Activated naive CD4-positive, alpha-beta T cell treated with anti-CD3 and anti-CD28 coated beads for 36 hours (primary cell): ENCODE measurements around the gene VDR. TPM values are rescaled to one million over a fixed set of nuclear protein-coding genes. Genes with fewer than 3 reads are reported as not detected.

ENCODE experiments used
- CTCF ChIA-PET: fragments of 350-600 bp; sonication (Branson Sonifier 250); formaldehyde crosslinking; loops from one replicate; lab custom pipeline; 2021; ENCODE audit warnings: antibody characterized with exemption; lab: Charles Lee
- DNase-seq: peaks from one replicate; pipeline ENCODE4 v3.0.0-alpha.2; 2020
- H3K27ac Mint-ChIP-seq: one replicate; pipeline ENCODE4 v1.8.0; 2021; ENCODE audit warnings: mild to moderate bottlenecking, mixed read lengths
- H3K27me3 Mint-ChIP-seq: one replicate; pipeline ENCODE4 v1.8.0; 2021; ENCODE audit warnings: low read depth, mixed read lengths
- H3K36me3 Mint-ChIP-seq: one replicate; pipeline ENCODE4 v1.8.0; 2021; ENCODE audit warnings: low read depth, mixed read lengths
- H3K4me1 Mint-ChIP-seq: one replicate; pipeline ENCODE4 v1.8.0; 2021; ENCODE audit warnings: low read depth, mixed read lengths
- H3K4me3 Mint-ChIP-seq: one replicate; pipeline ENCODE4 v1.8.0; 2021; ENCODE audit warnings: mild to moderate bottlenecking, moderate library complexity, mixed read lengths
- H3K9me3 Mint-ChIP-seq: one replicate; pipeline ENCODE4 v1.8.0; 2021; ENCODE audit warnings: mixed read lengths
- intact Hi-C: fragments of 100-400 bp; cut with micrococcal nuclease; formaldehyde crosslinking; loops from one replicate; pipeline ENCODE4 v1.15.1; 2023
- total RNA-seq, 2 experiments: library from RNA; stranded (reverse); gene quantifications; one replicate each; pipeline ENCODE4 v1.2.3, GENCODE V29; 2021

The VDR gene
- total RNA-seq, 2 experiments from 2014 or later = 56.4 to 57.7 TPM

DNA sequence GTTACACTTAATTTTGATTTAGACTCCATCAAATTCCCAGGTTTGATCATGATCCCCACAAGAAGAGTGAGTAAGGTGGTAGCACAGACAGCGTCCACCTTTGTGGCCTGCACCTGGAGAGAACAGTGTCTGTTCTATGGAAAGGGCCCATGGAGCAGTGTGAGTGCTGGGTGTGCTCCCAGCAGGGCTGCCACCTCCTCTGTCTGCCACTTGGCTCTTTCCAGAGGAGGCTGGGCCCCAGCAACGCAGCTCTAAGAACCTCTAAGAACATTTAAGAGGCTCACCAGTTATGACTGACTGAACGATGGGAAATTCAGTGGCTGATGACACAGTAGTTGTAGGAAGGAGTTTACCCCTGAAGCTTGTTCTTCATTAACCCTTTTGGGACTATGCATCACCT lies 17.3 kb downstream of the VDR start:
- CTCF ChIA-PET = interaction anchor here (1.4 to 5.5 kb wide), 4 partner anchors 9 to 71 kb away, joined by 3 to 50 read pairs (median 12); partner anchors contain the start of gene VDR
- DNase-seq = peak; percentile 37
- Mint-ChIP-seq H3K4me1 (peaks cover 71% of the 10 kb centered on the region), H3K9me3 (no peaks in the 10 kb centered on the region), H3K27ac (peak overlapping the region; percentile 60), H3K4me3 (no peak overlapping the region), H3K27me3 (no peaks in the 10 kb centered on the region), H3K36me3 (peaks cover 44% of the 10 kb centered on the region)
- intact Hi-C loops = loop anchor here (10.0 kb wide), 1 partner anchor 473 kb away; no protein-coding TSS in a partner anchor

GRCh38 chr12:47886510-47887240 lies 18.1 kb downstream of the VDR start:
- intact Hi-C loops = loop anchor here (1.0 to 10.0 kb wide), 2 partner anchors 144 to 472 kb away; no protein-coding TSS in a partner anchor
- Mint-ChIP-seq H3K9me3 (no peaks in the 10 kb centered on the region), H3K4me1 (peaks cover 77% of the 10 kb centered on the region), H3K27me3 (no peaks in the 10 kb centered on the region), H3K27ac (peak overlapping the region; percentile 97), H3K4me3 (no peak overlapping the region), H3K36me3 (peaks cover 45% of the 10 kb centered on the region)
- CTCF ChIA-PET = interaction anchor here (0.7 to 5.5 kb wide), 14 partner anchors 9 to 145 kb away, joined by 3 to 50 read pairs (median 6); partner anchors contain the start of gene TMEM106C
- DNase-seq = no peak

DNA sequence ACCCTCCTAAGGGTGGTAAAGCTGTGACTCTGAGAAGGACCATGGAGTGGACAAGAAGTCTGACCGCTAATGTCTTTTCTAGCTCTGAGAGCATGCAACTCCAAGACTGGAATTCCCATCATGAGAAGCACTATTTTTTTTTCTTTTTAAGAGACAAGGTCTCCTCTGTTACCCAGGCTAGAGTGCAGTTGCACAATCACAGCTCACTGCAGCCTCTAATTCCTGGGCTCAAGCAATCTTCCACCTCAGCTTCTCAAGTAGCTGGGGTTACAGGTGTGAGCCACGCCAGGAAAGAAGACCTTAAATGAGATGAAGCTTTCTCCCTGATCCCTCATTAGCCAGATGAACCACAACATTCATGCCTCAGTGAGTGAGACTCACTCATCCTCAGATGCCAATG lies 19.2 kb downstream of the VDR start:
- Mint-ChIP-seq H3K36me3 (peaks cover 48% of the 10 kb centered on the region), H3K4me1 (peaks cover 83% of the 10 kb centered on the region), H3K4me3 (peak overlapping the region; percentile 30), H3K27me3 (no peaks in the 10 kb centered on the region), H3K9me3 (no peaks in the 10 kb centered on the region), H3K27ac (peak overlapping the region; percentile 97)
- intact Hi-C loops = loop anchor here (1.0 to 10.0 kb wide), 12 partner anchors 19 to 831 kb away; partner anchors contain the start of genes ASB8, CCNT1, RPAP3 and TMEM106C
- DNase-seq = peak; percentile 34
- CTCF ChIA-PET = interaction anchor here (0.7 to 5.5 kb wide), 15 partner anchors 11 to 144 kb away, joined by 3 to 50 read pairs (median 6); partner anchors contain the start of genes TMEM106C and VDR

GRCh38 chr12:47885012-47885501 lies 19.7 kb downstream of the VDR start:
- intact Hi-C loops = loop anchor here (1.0 to 10.0 kb wide), 12 partner anchors 19 to 831 kb away; partner anchors contain the start of genes ASB8, CCNT1, RPAP3 and TMEM106C
- Mint-ChIP-seq H3K4me3 (peak overlapping the region; percentile 60), H3K27me3 (no peaks in the 10 kb centered on the region), H3K9me3 (no peaks in the 10 kb centered on the region), H3K36me3 (peaks cover 51% of the 10 kb centered on the region), H3K27ac (peak overlapping the region; percentile 97), H3K4me1 (peaks cover 86% of the 10 kb centered on the region)
- CTCF ChIA-PET = interaction anchor here (0.7 to 5.5 kb wide), 17 partner anchors 9 to 143 kb away, joined by 3 to 50 read pairs (median 5); partner anchors contain the start of genes TMEM106C and VDR
- DNase-seq = peak; percentile 95

GRCh38 chr12:47884501-47884900 lies 20.3 kb downstream of the VDR start:
- Mint-ChIP-seq H3K4me3 (peak overlapping the region; percentile 78), H3K36me3 (peaks cover 55% of the 10 kb centered on the region), H3K9me3 (no peaks in the 10 kb centered on the region), H3K27ac (peak overlapping the region; percentile 97), H3K4me1 (peaks cover 82% of the 10 kb centered on the region), H3K27me3 (no peaks in the 10 kb centered on the region)
- peak; percentile 21 for DNase-seq
- CTCF ChIA-PET = interaction anchor here (0.6 to 5.5 kb wide), 16 partner anchors 9 to 268 kb away, joined by 3 to 50 read pairs (median 5); partner anchors contain the start of genes TMEM106C and VDR
- intact Hi-C loops = loop anchor here (10.0 kb wide), 1 partner anchor 470 kb away; no protein-coding TSS in a partner anchor

DNA sequence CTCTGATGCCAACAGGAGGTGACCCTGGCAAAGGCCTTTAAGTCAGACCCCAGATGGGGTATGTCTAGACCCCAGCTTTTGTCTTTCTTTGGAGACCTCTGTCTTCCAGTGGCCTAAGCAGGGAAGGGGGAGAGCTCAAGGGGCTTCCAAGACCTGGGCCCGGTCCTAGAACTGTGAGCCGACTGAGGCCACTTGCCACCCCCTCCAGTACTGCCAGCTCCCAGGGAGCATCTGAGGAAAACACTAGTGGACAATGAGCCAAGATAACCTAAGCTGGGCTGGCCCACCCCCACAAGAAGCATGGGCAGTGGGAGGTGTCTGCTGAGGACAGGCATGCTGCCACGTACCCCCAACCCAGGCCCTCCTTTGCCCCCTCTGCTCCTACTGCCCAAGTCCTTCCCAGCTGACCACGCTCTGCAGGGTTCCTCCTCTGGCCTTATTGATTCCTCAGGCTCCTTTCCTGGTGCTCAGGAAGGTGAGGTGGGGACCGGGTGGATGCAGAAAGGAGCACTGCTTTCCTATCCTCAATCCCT lies 21.1 kb downstream of the VDR start:
- H3K36me3 Mint-ChIP-seq = peaks cover 56% of the 10 kb centered on the region
- no peak for DNase-seq
- intact Hi-C loops = loop anchor here (10.0 kb wide), 1 partner anchor 469 kb away; no protein-coding TSS in a partner anchor

DNA sequence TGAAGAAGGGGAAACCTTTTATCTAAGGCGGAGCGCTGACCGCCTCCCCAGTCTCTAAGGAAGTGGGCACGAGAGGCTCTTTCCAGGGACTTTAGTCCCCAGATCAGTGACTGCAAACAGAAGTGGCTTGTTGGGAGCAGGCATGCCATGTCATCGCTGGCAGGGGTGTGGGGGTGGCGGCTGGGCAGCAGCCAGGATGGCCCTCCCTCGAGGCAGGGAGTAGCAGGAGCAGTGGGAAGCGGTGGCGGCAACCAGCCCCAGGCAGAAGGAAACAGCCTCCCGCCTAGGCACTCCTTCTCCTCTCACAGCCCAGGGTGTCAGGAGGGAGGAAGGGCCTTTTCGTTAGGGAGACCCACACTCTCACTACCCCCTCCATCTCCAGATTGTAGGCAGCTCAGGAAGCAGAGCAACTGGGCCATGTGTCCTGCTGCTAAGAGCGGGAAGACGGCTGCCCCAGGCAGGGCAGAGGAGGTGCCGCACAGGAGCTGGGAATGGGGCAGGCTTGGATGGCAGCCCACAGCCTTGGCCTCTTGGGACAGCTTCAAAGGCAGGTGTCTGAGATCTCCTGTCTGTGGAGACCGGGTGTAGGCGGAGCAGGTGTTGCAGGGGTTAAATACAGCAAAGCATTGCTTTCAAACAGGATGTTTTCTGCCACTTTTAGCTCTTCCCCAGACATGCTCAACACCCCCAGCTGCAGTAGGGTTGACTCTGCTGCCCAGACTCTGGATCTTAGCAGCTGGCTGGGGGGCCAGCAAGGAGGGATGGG lies 21.8 kb downstream of the VDR start:
- DNase-seq = peak; percentile 73
- intact Hi-C loops = loop anchor here (10.0 kb wide), 1 partner anchor 468 kb away; no protein-coding TSS in a partner anchor
- Mint-ChIP-seq H3K27ac (peak overlapping the region; percentile 97), H3K27me3 (no peaks in the 10 kb centered on the region), H3K36me3 (peaks cover 60% of the 10 kb centered on the region), H3K9me3 (no peaks in the 10 kb centered on the region), H3K4me1 (peaks cover 69% of the 10 kb centered on the region), H3K4me3 (peak overlapping the region; percentile 78)
- CTCF ChIA-PET = interaction anchor here (0.5 to 5.5 kb wide), 14 partner anchors 10 to 761 kb away, joined by 3 to 50 read pairs (median 4); partner anchors contain the start of genes CCDC184, TMEM106C and VDR

More for the DNA sequence above, 21.1 kb downstream of the VDR start:
- Mint-ChIP-seq H3K27ac (peak overlapping the region; percentile 97), H3K27me3 (no peaks in the 10 kb centered on the region), H3K4me1 (peaks cover 77% of the 10 kb centered on the region), H3K9me3 (no peaks in the 10 kb centered on the region), H3K4me3 (peak overlapping the region; percentile 78)
- CTCF ChIA-PET = interaction anchor here (0.5 to 5.5 kb wide), 21 partner anchors 10 to 760 kb away, joined by 3 to 50 read pairs (median 5); partner anchors contain the start of genes CCDC184, TMEM106C and VDR

DNA sequence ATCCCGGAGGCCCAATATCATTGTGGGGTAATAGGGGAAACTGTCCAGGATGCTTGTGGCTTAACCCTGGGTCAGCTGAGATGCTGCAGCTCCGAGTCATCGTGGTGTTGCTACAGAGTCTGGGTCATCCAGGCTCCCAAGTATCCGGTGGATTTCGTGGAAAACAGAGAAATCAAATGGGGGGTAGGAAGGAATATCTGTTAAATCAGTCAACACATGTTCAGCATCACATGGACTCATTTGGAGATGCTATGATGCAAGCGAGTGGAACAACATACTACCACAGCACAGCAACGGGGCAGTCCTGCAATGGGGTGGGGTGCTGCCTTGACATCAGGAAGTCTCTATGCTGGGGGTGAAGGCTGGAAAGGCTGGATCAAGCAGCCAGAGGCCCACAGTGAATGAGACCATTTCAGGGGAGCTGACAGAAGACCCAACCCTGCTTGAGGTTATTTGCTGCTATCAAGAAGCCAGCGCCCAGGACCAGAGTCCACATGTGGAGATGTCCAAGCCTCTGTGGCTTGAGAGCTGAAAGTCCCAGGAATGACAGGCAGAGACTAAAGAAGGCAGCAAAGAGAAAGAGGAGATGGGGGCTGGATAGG lies 22.9 kb downstream of the VDR start:
- Mint-ChIP-seq H3K27me3 (no peaks in the 10 kb centered on the region), H3K9me3 (no peaks in the 10 kb centered on the region), H3K4me3 (peak overlapping the region; percentile 78), H3K36me3 (peaks cover 62% of the 10 kb centered on the region), H3K4me1 (peaks cover 62% of the 10 kb centered on the region), H3K27ac (peak overlapping the region; percentile 79)
- intact Hi-C loops = loop anchor here (10.0 kb wide), 1 partner anchor 467 kb away; no protein-coding TSS in a partner anchor
- CTCF ChIA-PET = interaction anchor here (0.9 kb wide), 1 partner anchor 43 kb away, joined by 4 read pairs; no protein-coding TSS in a partner anchor
- DNase-seq = peak; percentile 30

GRCh38 chr12:47881051-47881450 lies 23.7 kb downstream of the VDR start:
- Mint-ChIP-seq H3K4me3 (no peak overlapping the region), H3K9me3 (no peaks in the 10 kb centered on the region), H3K4me1 (peaks cover 62% of the 10 kb centered on the region), H3K27me3 (no peaks in the 10 kb centered on the region), H3K27ac (no peak overlapping the region), H3K36me3 (peaks cover 69% of the 10 kb centered on the region)
- intact Hi-C loops = loop anchor here (10.0 kb wide), 1 partner anchor 466 kb away; no protein-coding TSS in a partner anchor
- CTCF ChIA-PET = no interaction called here
- no peak for DNase-seq

DNA sequence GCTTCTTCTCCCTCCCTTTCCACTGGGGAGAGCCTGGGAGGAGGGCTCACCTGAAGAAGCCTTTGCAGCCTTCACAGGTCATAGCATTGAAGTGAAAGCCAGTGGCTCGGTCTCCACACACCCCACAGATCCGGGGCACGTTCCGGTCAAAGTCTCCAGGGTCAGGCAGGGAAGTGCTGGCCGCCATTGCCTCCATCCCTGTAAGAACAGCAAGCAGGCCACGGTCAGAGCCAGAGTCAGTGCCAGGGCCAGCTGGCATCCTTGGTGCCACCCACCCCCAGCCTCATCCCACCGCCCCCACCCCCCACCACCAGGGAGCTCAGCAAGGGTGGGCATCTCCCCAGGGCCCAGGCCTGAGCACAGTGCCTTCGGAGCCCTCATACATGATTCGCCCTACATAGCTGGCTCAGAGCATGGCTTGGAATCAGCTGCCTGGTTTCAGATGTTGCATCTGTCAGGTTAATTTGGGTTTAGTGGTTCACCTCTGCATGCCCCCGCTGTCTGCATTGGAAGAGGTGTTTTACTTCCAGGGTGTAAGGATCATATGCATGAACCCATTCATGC lies 25.8 kb downstream of the VDR start:
- H3K36me3 Mint-ChIP-seq = peaks cover 81% of the 10 kb centered on the region
- no peak for DNase-seq
- no peak overlapping the region for H3K4me3 Mint-ChIP-seq

More for the DNA sequence above, 25.8 kb downstream of the VDR start:
- Mint-ChIP-seq H3K4me1 (peaks cover 45% of the 10 kb centered on the region), H3K27ac (no peak overlapping the region), H3K27me3 (no peaks in the 10 kb centered on the region), H3K9me3 (no peaks in the 10 kb centered on the region)
- intact Hi-C loops = no loop called here
- CTCF ChIA-PET = interaction anchor here (1.6 to 2.1 kb wide), 2 partner anchors 7 to 41 kb away, joined by 4 to 7 read pairs; no protein-coding TSS in a partner anchor
